Hematopoietic multipotent progenitor cell treated with erythropoietin and hydrocortisone succinate and interleukin-3 and kit ligand, for 17 days (in vitro differentiated cells): ENCODE results near the gene NME4.

Source experiments
- DNase-seq: peaks from one replicate; pipeline ENCODE4 v3.0.0-alpha.2; 2015; ENCODE audit warnings: low spot score

NME4 gene

GRCh38 chr16:426906-427249, 29.9 kb downstream of the NME4 start:
- no peak for DNase-seq

GRCh38 chr16:427250-427649, 30.3 kb downstream of the NME4 start:
- no peak for DNase-seq

- DNase-seq: no peak
Measured at GRCh38 chr16:430904-431303, 33.9 kb downstream of the NME4 start.

- no peak for DNase-seq
Measured at GRCh38 chr16:440627-441026, 43.6 kb downstream of the NME4 start.

GRCh38 chr16:441447-441846, 44.4 kb downstream of the NME4 start:
- no peak for DNase-seq

- no peak for DNase-seq
Measured at GRCh38 chr16:442976-443375, 46.0 kb downstream of the NME4 start.

- no peak for DNase-seq
Measured at GRCh38 chr16:444027-444426, 47.0 kb downstream of the NME4 start.

- DNase-seq: no peak
Measured at GRCh38 chr16:445566-445965, 48.6 kb downstream of the NME4 start.
